Mucosa of stomach (tissue), 1 donor: Measurements from ENCODE around the gene POFUT1.
"Not testable (repeated sequence)": the region's sequence is repeated elsewhere in the genome, so short reads cannot be mapped to it uniquely, and the experiment has no call there.

Experiments used
- H3K27me3 ChIP-seq: one replicate; pipeline ENCODE4 v1.7.0; 2013; ENCODE audit warnings: mild to moderate bottlenecking, low read length; ENCODE audit not compliant: control insufficient read depth, insufficient read depth
- H3K36me3 ChIP-seq: one replicate; pipeline ENCODE4 v1.7.0; 2013; ENCODE audit warnings: low read length; ENCODE audit not compliant: control insufficient read depth, insufficient read depth
- H3K4me1 ChIP-seq: one replicate; pipeline ENCODE4 v1.7.0; 2013; ENCODE audit warnings: mild to moderate bottlenecking, low read length; ENCODE audit not compliant: control insufficient read depth, insufficient read depth
- H3K4me3 ChIP-seq: one replicate; pipeline ENCODE4 v1.7.0; 2013; ENCODE audit warnings: low read length
- H3K9ac ChIP-seq: one replicate; pipeline ENCODE4 v1.7.0; 2013; ENCODE audit warnings: mild to moderate bottlenecking, low read length, moderate library complexity
- H3K9me3 ChIP-seq: one replicate; pipeline ENCODE4 v1.7.0; 2013; ENCODE audit warnings: mild to moderate bottlenecking, low read length, moderate library complexity; ENCODE audit not compliant: control insufficient read depth
- donor health status: Pancreatic carcinoma.

The POFUT1 gene

DNA sequence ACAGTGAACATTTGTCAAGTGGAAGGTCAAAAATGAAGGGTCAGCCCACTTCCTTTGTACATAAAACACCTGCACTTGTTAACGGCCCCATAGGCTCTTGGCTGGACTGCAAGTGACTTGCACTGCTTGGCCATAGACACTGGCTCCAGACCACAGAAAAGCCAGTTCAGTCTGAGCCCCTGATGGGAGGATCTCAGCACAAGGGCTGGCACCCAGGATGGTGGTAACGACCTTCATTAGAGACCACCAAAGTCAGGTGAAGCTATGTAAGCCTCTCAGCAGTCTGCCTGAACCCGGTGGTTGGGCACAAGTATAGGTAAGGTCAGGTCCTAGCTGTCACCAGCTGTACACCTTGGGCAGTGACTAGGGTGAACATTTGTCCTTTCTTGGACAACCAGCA is 16.3 kb upstream of the POFUT1 start:
- H3K4me1 ChIP-seq = peaks cover 27% of the 10 kb centered on the region
- no peaks in the 10 kb centered on the region for H3K9me3 ChIP-seq
- H3K4me3 ChIP-seq = no peak overlapping the region
- H3K9ac ChIP-seq = no peak overlapping the region
- peaks cover 11% of the 10 kb centered on the region for H3K36me3 ChIP-seq
- H3K27me3 ChIP-seq = no peaks in the 10 kb centered on the region

DNA sequence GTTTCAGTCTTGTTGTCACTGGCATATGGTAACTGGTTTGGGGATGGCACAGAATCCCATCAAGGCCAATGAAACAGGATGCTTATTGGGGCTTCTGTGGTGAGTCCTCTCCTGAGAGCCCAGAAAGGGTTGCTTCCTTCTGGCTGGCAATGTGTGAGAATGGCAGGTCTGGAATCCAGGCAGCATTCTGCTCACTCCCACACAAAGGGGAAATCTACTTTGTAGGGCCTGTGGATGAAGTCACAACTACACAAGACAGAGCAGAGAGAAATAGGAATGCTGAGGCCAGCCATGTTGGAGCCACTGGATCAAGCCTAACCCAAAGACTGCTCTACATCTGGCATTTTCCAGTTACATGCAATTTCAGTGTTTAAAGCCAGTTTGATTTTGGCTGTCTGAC is 15.8 kb upstream of the POFUT1 start:
- no peak overlapping the region for H3K9ac ChIP-seq
- H3K36me3 ChIP-seq = peaks cover 12% of the 10 kb centered on the region
- H3K4me3 ChIP-seq = no peak overlapping the region
- no peaks in the 10 kb centered on the region for H3K9me3 ChIP-seq
- H3K27me3 ChIP-seq = no peaks in the 10 kb centered on the region
- H3K4me1 ChIP-seq = peaks cover 27% of the 10 kb centered on the region

DNA sequence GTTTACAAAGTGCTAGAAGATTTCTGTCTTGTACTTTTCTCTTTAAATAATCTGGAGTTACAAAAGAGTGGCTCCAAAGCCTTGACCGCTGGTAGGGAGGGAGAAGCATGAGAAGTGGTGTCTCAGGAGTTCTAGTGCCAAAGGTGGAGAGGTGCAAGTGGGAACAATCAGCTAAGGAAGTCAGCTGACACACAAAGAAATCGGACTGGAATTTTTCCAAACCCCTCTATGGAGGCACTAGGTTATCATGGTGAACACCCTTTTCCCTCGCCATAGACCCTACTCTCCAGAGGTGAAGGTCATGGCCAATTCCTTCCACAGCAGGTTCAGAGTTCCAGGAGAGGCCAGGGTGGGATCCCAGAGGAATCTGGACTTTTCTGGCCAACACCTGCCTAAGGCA is 15.0 kb upstream of the POFUT1 start:
- no peaks in the 10 kb centered on the region for H3K9me3 ChIP-seq
- H3K4me3 ChIP-seq = no peak overlapping the region
- H3K4me1 ChIP-seq = peaks cover 27% of the 10 kb centered on the region
- no peaks in the 10 kb centered on the region for H3K27me3 ChIP-seq
- H3K36me3 ChIP-seq = peaks cover 16% of the 10 kb centered on the region
- H3K9ac ChIP-seq = no peak overlapping the region

DNA sequence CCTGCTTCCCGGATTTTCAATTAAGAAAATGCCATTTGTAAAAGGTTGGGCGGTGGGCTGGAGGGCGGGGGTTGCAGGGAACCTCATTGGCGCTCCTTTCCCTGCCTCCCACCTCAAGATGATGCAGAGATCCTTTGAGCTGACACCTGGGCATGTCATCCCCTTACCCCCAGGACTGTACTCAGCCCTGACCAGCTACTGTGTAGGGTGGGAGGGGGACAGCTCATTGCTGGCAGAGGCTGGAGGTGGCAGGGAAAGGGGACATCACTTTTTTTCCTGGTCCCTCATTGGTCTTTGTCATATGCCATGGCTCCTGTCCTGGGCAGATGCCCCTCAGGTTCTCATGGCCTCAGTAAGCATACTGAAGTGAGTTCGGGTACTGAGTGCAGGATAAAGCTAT is 14.3 kb upstream of the POFUT1 start:
- H3K4me3 ChIP-seq, H3K27me3 ChIP-seq, H3K9me3 ChIP-seq, H3K9ac ChIP-seq: not testable (repeated sequence)
- Histone ChIP-seq H3K4me1 (peaks cover 28% of the 10 kb centered on the region), H3K36me3 (peaks cover 16% of the 10 kb centered on the region)

DNA sequence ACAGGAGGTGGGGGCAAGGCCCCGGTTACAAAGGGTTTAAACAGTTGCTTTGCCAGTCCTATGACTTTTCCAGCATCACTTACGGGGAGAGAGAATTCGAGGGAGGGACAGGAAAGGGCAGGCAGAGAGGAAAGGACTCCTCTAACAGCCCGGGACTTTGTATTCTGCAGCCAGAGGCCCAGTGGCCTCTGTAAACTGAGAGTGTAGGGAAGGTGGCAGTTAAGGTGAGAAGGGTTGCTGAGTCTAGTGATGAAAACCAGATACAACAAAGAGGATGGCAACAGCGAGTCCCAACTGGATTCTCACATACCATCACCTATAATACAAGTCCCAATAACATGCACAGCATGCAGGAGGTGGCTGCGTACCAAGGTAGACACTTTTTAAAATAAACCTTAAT is 13.7 kb upstream of the POFUT1 start:
- peaks cover 28% of the 10 kb centered on the region for H3K4me1 ChIP-seq
- peaks cover 16% of the 10 kb centered on the region for H3K36me3 ChIP-seq

DNA sequence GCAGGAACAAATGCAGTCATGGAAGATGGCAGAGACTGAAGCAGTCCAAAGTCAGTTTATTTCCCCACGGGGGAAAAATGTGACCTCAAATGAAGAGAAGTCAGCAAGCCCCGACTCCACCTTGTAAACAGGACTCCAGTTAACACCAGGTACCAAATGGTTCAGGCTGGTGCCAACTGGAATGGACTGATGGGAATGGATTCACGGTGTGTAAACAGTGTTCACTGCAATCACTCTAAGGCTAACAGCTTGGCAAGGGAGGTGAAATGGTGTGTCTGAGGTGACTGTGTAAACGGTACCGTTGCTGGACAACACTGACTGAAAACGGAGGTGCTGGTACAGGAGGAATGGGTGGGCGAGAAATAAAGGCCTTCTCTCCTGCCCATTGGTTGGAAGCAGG is 12.1 kb upstream of the POFUT1 start:
- H3K9ac ChIP-seq = no peak overlapping the region
- peaks cover 16% of the 10 kb centered on the region for H3K36me3 ChIP-seq

More for the DNA sequence above, 13.7 kb upstream of the POFUT1 start:
- H3K9me3 ChIP-seq = no peaks in the 10 kb centered on the region
- no peak overlapping the region for H3K9ac ChIP-seq
- H3K4me3 ChIP-seq = no peak overlapping the region
- H3K27me3 ChIP-seq = no peaks in the 10 kb centered on the region

DNA sequence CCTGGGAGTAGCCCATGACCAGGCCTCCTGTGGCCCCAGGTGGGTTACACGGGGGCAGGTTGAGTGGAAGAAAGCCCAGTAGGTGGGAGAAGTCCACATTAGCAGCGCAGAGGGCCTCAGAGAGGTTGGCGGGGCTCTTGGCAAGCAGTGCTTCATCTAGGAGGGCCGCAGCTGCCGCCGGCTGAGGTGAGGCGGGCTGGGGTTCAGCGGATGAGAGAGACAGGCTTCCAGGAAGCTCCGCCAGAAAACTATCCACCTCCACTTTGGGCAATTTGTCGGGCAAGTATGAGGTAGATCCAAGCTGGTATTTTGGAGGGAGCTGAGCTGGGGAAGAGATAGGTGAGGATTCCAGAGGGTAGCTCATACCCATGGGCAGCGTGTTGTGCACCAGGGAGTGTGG is 11.1 kb upstream of the POFUT1 start:
- Histone ChIP-seq H3K4me1 (peaks cover 26% of the 10 kb centered on the region), H3K36me3 (peaks cover 16% of the 10 kb centered on the region)
- not testable (repeated sequence) for H3K4me3 ChIP-seq, H3K27me3 ChIP-seq, H3K9ac ChIP-seq, H3K9me3 ChIP-seq

More for the DNA sequence above, 12.1 kb upstream of the POFUT1 start:
- no peaks in the 10 kb centered on the region for H3K9me3 ChIP-seq
- peaks cover 26% of the 10 kb centered on the region for H3K4me1 ChIP-seq
- no peaks in the 10 kb centered on the region for H3K27me3 ChIP-seq
- no peak overlapping the region for H3K4me3 ChIP-seq

DNA sequence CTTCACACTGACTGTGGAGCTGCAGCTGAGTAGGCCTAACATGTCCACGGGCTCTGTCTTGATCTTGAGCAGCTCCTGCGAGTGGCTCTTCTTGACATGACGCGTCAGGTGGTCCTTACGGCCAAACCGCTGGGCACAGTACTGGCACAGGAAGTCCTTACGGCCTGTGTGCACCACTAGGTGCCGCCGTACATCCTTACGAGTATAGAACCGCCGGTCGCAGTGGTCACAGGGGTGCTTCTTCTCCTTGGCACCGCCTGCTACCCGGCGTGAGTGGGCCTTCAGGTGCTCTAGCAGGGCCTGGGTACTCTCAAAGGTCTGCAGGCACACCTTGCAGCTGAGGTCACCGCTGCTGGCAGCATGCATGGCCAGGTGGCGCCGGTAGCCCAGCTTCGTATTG is 10.5 kb upstream of the POFUT1 start:
- not testable (repeated sequence) for H3K4me3 ChIP-seq, H3K27me3 ChIP-seq, H3K9me3 ChIP-seq, H3K9ac ChIP-seq
- Histone ChIP-seq H3K4me1 (peaks cover 26% of the 10 kb centered on the region), H3K36me3 (peaks cover 16% of the 10 kb centered on the region)

DNA sequence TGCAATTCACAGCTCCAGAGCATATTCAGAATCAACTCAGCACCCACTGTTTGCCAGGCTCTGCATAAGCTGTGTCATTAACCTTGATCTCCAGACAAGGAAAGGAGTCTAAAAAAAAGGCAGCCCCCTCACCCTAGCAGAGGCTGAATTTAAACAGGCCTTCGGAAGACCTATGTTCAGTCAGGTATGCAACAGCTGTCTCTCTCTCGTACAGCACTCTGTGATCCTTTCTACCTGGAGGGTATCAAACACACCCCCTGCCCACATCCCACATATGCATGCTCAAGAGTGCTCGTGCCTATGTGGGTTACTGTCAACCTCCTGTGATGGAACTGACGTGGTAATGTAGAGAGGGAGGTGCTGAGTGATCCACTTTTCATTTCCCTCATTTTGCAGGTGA is 8.7 kb upstream of the POFUT1 start:
- H3K4me3 ChIP-seq = no peak overlapping the region
- H3K9ac ChIP-seq = no peak overlapping the region
- H3K36me3 ChIP-seq = peaks cover 16% of the 10 kb centered on the region
- H3K27me3 ChIP-seq = no peaks in the 10 kb centered on the region
- peaks cover 44% of the 10 kb centered on the region for H3K4me1 ChIP-seq
- H3K9me3 ChIP-seq = no peaks in the 10 kb centered on the region

DNA sequence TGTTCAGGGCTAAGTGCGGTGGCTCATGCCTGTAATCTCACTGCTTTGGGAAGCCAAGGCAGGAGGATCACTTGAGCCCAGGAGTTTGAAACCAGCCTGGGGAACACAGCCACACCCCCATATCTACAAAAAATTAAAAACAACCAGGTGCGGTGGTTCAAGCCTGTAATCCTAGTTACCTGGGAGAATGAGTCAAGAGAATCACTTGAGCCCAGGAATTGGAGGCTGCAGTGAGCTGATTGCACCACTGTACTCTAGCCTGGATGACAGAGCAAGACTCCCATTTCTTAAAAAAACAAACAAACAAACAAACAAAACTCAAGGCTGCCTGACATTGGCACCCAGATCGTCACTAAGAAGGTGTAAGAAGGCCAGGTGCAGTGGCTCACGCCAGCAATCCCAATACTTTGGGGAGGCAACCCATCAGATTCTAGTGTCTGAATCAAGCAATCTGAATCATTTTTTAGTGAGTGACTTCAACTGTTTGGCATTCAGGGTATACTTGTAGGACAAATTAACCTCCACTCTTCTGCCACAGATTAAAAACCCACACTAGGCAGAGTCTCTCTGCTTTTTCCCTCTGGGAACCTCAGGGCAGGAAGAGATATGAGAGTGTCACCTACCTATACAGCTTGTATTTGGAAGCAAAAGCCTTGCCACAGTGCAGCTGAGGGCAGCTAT is 6.2 kb upstream of the POFUT1 start:
- Histone ChIP-seq H3K4me1 (peaks cover 56% of the 10 kb centered on the region), H3K9me3 (no peaks in the 10 kb centered on the region), H3K4me3 (no peak overlapping the region), H3K9ac (no peak overlapping the region), H3K36me3 (peaks cover 5% of the 10 kb centered on the region), H3K27me3 (no peaks in the 10 kb centered on the region)

DNA sequence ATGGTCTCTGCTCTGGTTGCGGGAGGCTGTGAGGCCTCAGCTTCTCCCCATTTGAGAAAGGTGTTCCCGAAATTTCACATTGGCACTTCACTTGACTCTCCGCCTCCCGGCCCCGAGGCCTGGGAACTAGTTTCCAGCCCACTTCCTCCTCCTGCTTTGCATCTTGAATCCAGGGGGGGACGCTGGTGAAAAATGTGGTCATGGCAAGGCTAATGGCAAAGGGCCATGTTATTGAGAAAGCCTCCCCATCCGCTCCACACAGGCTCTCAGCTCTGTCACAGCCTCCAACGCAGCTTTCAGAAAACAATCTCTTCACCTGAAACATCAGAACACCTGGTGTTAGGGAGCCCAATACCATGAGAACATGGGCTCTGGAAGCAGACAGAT is 5.7 kb upstream of the POFUT1 start:
- H3K27me3 ChIP-seq = no peaks in the 10 kb centered on the region
- H3K4me1 ChIP-seq = peaks cover 61% of the 10 kb centered on the region
- no peak overlapping the region for H3K4me3 ChIP-seq
- peaks cover 3% of the 10 kb centered on the region for H3K36me3 ChIP-seq
- no peak overlapping the region for H3K9ac ChIP-seq
- no peaks in the 10 kb centered on the region for H3K9me3 ChIP-seq

DNA sequence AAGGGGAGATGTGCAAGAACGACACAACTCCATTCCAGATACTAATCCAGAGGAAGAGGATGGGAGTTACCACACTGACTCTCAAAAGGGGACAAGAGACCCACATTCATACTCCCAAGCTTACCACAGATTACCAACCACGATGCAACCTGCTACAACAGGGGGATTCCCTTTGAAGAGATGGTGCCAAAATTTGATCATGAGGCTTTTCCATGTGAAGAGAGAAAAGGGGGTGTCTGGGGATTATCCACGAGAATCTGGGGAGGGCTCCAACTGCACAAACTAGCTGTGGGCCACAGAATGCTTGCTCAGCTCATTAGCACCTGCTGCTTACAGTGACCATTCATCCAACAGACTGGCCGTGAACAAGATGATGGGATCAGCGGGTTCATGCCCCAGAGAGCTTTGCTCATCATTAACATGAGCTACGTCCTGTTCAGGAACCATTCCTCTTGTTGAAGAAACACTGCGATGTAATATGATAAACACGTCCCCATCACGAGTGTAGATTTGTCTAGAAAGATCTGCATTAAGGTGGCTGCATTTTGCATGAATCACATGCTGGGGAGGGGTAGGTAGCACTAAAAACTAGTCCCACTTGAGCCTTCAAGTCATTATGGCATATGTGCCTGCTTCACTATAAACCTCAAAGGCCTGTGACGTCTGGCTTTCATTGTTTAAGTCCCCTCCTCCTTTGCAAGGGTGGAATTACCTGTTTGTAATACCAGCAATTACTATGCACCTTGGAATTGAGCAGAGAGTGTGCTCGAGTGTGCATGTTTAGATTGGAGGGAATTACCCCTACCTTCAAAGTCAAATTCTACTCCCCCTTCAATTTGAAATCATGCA is 4.1 kb upstream of the POFUT1 start:
- Histone ChIP-seq H3K4me1 (peaks cover 65% of the 10 kb centered on the region), H3K4me3 (no peak overlapping the region), H3K27me3 (no peaks in the 10 kb centered on the region), H3K9ac (peak overlapping the region; percentile 96), H3K36me3 (no peaks in the 10 kb centered on the region), H3K9me3 (no peaks in the 10 kb centered on the region)
